VCaP (cell line): Measurements from ENCODE around the gene TTC28.

Source experiments
- H3K27ac ChIP-seq: fragments of 450-650 bp; 2 replicates; pipeline ENCODE4 v1.5.1; 2017
- TF ChIP-seq, protein P1 (sequence below): fragments of 450-650 bp; conservative IDR thresholded peaks from 2 replicates; pipeline ENCODE4 v1.5.1; 2017; ENCODE audit warnings: mild to moderate bottlenecking, moderate library complexity

The TTC28 gene

DNA sequence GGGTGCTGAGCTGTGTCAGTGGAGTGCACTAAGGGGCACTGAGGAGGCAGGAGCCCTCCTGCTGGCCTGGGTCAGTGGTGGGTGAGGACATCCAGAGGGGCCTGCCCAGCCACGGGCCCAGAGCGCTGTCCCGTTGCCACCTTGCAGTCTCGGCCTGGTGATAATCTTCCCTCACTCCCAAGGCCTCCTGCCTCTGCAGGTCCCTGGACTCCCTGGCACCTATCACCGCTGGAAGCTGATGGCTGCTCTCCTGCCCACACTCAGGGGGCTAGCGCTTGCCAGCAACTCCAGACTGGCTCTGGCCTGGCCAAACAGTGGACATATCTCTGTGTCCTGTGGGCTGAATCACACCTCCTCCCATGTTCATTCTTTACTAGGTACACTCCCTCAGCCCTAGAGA is 674.1 kb downstream of the TTC28 start:
- no peak overlapping the region for H3K27ac ChIP-seq
- TF ChIP-seq, protein P1, sequence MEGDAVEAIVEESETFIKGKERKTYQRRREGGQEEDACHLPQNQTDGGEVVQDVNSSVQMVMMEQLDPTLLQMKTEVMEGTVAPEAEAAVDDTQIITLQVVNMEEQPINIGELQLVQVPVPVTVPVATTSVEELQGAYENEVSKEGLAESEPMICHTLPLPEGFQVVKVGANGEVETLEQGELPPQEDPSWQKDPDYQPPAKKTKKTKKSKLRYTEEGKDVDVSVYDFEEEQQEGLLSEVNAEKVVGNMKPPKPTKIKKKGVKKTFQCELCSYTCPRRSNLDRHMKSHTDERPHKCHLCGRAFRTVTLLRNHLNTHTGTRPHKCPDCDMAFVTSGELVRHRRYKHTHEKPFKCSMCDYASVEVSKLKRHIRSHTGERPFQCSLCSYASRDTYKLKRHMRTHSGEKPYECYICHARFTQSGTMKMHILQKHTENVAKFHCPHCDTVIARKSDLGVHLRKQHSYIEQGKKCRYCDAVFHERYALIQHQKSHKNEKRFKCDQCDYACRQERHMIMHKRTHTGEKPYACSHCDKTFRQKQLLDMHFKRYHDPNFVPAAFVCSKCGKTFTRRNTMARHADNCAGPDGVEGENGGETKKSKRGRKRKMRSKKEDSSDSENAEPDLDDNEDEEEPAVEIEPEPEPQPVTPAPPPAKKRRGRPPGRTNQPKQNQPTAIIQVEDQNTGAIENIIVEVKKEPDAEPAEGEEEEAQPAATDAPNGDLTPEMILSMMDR = no peak

DNA sequence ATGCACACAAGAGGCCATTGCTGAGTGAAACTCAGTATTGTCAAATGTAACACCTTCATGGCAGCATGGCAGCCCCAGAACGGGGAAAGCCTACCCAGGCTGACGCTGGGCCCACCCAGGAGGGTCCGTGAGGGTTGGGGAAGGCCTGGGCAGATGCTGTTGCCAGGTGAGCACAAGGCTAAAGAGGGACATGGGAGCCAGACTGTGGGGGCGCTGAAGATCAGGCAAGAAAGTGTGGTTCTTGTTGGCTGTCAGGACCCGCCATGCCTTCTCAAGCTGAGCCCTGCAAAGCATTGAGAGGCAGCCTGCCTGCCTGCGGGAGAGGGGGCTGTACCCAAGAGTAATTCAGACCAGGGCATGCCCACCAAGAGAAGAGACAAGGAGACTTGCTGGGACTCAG is 675.6 kb downstream of the TTC28 start:
- H3K27ac ChIP-seq = no peak overlapping the region
- TF ChIP-seq, protein P1 = no peak

DNA sequence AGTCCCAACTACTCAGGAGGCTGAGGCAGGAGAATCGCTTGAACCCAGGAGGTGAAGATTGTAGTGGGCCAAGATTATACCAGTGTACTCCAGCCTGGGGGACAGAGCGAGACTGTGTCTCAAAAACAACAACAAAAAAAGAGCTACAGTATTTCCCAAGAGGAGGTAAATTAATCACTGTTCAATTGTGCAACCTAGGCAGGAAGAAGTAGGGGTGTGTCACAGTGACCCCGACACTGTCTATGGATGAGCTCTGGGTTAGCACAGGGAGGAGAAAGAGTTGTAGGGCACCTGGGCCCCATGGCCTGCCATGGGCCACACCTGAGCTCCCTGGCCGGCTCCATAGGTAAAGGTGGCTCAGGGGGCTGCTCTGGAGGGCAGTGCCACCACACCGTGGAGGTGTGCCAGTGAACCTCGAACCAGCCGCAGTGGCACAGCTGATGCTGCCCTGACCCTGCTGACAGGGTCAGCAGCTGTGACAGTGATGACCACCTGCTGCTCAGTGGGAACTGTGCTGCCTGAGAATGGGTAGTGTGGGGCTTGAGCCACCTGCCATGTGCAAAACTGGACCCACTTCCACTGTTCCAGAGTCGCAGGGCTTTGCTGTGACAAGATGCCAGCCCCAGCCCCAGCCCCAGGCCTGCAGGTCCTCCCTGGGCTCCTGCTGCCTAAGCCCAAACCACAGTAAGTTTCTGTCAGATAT is 676.6 kb downstream of the TTC28 start:
- TF ChIP-seq, protein P1 = no peak
- H3K27ac ChIP-seq = no peak overlapping the region

DNA sequence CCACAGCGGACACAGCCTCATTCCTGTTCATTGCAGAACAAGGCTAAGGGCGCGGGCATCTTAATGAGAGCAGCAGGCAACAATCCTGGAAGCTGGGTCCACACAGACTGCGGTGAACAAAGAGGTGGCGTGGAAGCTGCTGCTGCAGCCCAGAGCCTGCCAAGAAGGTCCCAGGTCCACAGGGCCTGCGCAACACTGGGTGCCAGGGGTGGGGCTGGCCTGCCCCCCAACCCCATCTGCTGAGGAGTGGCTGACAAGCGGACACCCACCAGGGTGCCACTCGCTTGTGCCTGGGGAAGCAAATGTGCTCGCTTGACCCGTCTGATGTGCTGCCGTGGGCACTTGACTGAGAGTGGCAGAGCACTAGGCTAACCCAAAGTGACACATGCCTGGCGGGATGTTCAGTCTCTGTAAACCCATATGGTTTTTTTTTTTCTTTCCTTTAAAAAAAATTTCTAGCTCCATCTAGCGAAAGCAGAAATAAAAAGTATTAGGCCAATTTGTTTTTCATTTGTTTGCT is 677.4 kb downstream of the TTC28 start:
- TF ChIP-seq, protein P1 = no peak

DNA sequence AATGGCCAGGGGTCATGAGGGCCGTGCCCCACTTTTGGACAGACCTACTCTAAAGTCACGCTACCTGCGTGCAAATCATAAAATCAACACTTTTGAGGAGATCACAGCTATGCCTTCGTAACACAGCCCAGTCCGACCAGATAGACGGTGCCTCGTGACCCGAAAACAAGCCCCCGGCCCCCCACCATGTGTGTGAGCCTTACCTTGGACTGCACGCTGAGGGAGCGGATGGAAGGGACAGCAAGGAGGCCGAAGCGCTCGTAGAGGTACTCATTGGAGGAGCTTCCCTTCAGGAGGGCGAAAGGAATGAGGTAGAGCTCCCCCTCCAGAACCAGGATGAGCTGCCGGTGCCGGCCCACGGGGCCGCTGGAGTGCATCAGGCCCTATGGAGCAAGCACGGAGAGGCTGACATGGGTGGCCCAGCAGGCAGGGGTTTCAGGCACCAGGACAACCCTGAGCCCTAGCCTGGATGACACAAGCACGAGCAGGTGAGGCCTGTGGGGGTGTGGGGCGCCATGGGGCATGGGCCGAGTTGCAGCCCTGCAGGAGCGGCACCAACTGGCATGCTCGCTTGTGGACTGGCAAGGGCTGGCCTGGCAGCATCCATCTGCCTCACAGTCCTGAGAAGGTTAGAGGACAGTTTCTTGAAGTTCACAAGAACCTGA is 678.3 kb downstream of the TTC28 start:
- TF ChIP-seq, protein P1 = no peak
- no peak overlapping the region for H3K27ac ChIP-seq

More for the DNA sequence above, 677.4 kb downstream of the TTC28 start:
- no peak overlapping the region for H3K27ac ChIP-seq

DNA sequence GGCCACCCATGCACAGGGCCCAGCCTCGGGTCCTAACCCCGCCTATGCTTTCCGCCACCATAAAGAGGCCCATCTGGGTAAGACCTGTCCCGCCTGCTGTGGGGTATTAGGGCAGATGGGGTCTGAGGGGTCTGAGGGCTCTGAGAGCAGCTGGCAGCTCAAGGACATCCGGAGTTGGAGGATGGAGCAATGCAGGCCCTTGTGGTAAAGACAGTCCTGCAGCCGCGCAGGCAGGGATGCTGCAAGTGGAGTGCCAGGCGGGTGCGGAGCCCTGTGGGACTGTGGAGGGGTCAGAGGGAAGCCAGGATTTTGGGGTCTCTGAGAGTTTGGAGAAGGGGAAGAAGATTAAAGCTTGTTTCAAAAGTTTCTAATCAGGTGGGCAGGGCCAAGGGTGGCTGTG is 679.3 kb downstream of the TTC28 start:
- no peak overlapping the region for H3K27ac ChIP-seq
- TF ChIP-seq, protein P1 = no peak

DNA sequence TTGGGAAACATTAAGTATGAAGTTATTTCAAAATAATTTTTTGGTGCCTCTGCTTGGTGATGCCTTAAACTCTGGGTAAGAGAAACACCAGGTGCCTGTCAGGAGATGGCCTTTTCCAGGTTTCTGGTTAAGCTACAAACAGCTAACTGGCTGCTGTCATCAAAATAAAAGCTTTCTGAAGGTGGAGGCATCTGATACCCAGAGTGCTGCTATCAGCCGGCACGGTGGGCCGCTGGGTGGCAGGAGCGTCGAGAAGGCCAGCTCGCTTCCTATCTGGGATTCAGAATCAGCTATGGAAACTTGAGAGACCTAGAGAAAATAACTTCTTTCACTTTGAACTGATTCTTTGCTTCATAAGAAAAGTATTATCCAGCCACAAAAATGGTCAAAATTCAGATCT is 679.8 kb downstream of the TTC28 start:
- no peak overlapping the region for H3K27ac ChIP-seq
- TF ChIP-seq, protein P1 = no peak
